ENCODE data around the gene CFAP52. TPM values are rescaled to one million over a fixed set of nuclear protein-coding genes. Genes with fewer than 3 reads are reported as not detected.

The CFAP52 gene
- polyA plus RNA-seq, 1 donor (not counting 4 experiments of a cell fraction or from before 2014, with no cell fraction given): 0.08 TPM

- dilution Hi-C loops (cut with MboI; ENCODE audit: extremely low pct_ligation_motif_present, low sequenced_read_pairs): no loop called here
- peak overlapping the region; percentile 78 for H3K27ac ChIP-seq (ENCODE audit: control insufficient read depth, insufficient read depth, low read length)
- H3K9me1 ChIP-seq (ENCODE audit: control insufficient read depth, extremely low read depth, insufficient read depth, low read length): no peaks in the 10 kb centered on the region
- FAIRE-seq (no peak), DNase-seq (ENCODE audit: low read depth, low spot score) (no peak)
- no peaks in the 10 kb centered on the region for H4K20me1 ChIP-seq (ENCODE audit: control insufficient read depth, extremely low read depth, insufficient read depth, low read length)
- H3K79me2 ChIP-seq (ENCODE audit: control insufficient read depth, insufficient read depth, low read length): peaks cover 28% of the 10 kb centered on the region
- peaks cover 22% of the 10 kb centered on the region for H3K4me1 ChIP-seq (ENCODE audit: control insufficient read depth, extremely low read depth, insufficient read depth, low read length)
- H3K4me2 ChIP-seq (ENCODE audit: control insufficient read depth, extremely low read depth, insufficient read depth, low read depth, low read length): peak overlapping the region; percentile 75
- TF ChIP-seq CTCF (optimal IDR thresholded peaks at IDR 0.05 in 1 of 3, IDR thresholded peaks at IDR 0.05 in 1 of 3, conservative IDR thresholded peaks at IDR 0.05 in 1 of 3; ENCODE audit: extremely low read depth in 1 of 3, insufficient read depth in 2 of 3, low read length in 3 of 3) (peak; percentile 14 to 70 (median 36)), EZH2 (IDR thresholded peaks at IDR 0.05; ENCODE audit: low read length) (no peak)
- peak overlapping the region; percentile 45 for H2AFZ ChIP-seq (ENCODE audit: control insufficient read depth, low read length)
- no peaks in the 10 kb centered on the region for H3K36me3 ChIP-seq (ENCODE audit: control insufficient read depth in 2 of 2, extremely low read depth in 1 of 2, insufficient read depth in 2 of 2, low read length in 2 of 2)
- H3K9ac ChIP-seq (ENCODE audit: control insufficient read depth, extremely low read depth, insufficient read depth, low read length): peak overlapping the region; percentile 84
- no peaks in the 10 kb centered on the region for H3K27me3 ChIP-seq (ENCODE audit: control insufficient read depth, extremely low read depth, insufficient read depth, low read length)
- H3K9me3 ChIP-seq (ENCODE audit: control insufficient read depth, low read depth, low read length): no peaks in the 10 kb centered on the region
- peak overlapping the region; percentile 73 to 87 (median 86) for H3K4me3 ChIP-seq (ENCODE audit: control insufficient read depth in 2 of 3, extremely low read depth in 1 of 3, insufficient read depth in 2 of 3, low read depth in 1 of 3, low read length in 3 of 3)
Measured at GRCh38 chr17:9645851-9646545, 69.6 kb downstream of the CFAP52 start.

- H3K36me3 ChIP-seq (ENCODE audit: control insufficient read depth in 2 of 2, extremely low read depth in 1 of 2, insufficient read depth in 2 of 2, low read length in 2 of 2): no peaks in the 10 kb centered on the region
- H3K79me2 ChIP-seq (ENCODE audit: control insufficient read depth, insufficient read depth, low read length): peaks cover 33% of the 10 kb centered on the region
- H3K9me1 ChIP-seq (ENCODE audit: control insufficient read depth, extremely low read depth, insufficient read depth, low read length): no peaks in the 10 kb centered on the region
- no peaks in the 10 kb centered on the region for H4K20me1 ChIP-seq (ENCODE audit: control insufficient read depth, extremely low read depth, insufficient read depth, low read length)
- peak overlapping the region; percentile 84 for H3K9ac ChIP-seq (ENCODE audit: control insufficient read depth, extremely low read depth, insufficient read depth, low read length)
- H2AFZ ChIP-seq (ENCODE audit: control insufficient read depth, low read length): no peak overlapping the region
- H3K4me1 ChIP-seq (ENCODE audit: control insufficient read depth, extremely low read depth, insufficient read depth, low read length): peaks cover 22% of the 10 kb centered on the region
- H3K27me3 ChIP-seq (ENCODE audit: control insufficient read depth, extremely low read depth, insufficient read depth, low read length): no peaks in the 10 kb centered on the region
- peak overlapping the region; percentile 73 to 87 (median 86) for H3K4me3 ChIP-seq (ENCODE audit: control insufficient read depth in 2 of 3, extremely low read depth in 1 of 3, insufficient read depth in 2 of 3, low read depth in 1 of 3, low read length in 3 of 3)
- no peaks in the 10 kb centered on the region for H3K9me3 ChIP-seq (ENCODE audit: control insufficient read depth, low read depth, low read length)
- DNase-seq (ENCODE audit: low read depth, low spot score): no peak
- peak overlapping the region; percentile 78 for H3K27ac ChIP-seq (ENCODE audit: control insufficient read depth, insufficient read depth, low read length)
- TF ChIP-seq EZH2 (IDR thresholded peaks at IDR 0.05; ENCODE audit: low read length): no peak
- TF ChIP-seq CTCF (optimal IDR thresholded peaks at IDR 0.05 in 1 of 3, IDR thresholded peaks at IDR 0.05 in 1 of 3, conservative IDR thresholded peaks at IDR 0.05 in 1 of 3; ENCODE audit: extremely low read depth in 1 of 3, insufficient read depth in 2 of 3, low read length in 3 of 3): no peak
- dilution Hi-C loops (cut with MboI; ENCODE audit: extremely low pct_ligation_motif_present, low sequenced_read_pairs): no loop called here
- FAIRE-seq: peak; percentile 55
- peak overlapping the region; percentile 75 for H3K4me2 ChIP-seq (ENCODE audit: control insufficient read depth, extremely low read depth, insufficient read depth, low read depth, low read length)
Measured at GRCh38 chr17:9646546-9646885, 70.1 kb downstream of the CFAP52 start.
